Parathyroid adenoma (tissue), 2 donors: ENCODE measurements around the gene GDI2.

ENCODE experiments used
- H2AFZ ChIP-seq: fragments of 300-600 bp; sonication (generic); one replicate; pipeline ENCODE4 v1.7.0; 2017; ENCODE audit warnings: antibody characterized with exemption, mild to moderate bottlenecking
- H3K27ac ChIP-seq: fragments of 300-600 bp; sonication (generic); one replicate; pipeline ENCODE4 v1.7.0; 2017
- H3K27me3 ChIP-seq: fragments of 300-600 bp; sonication (generic); one replicate; pipeline ENCODE4 v1.7.0; 2017; ENCODE audit warnings: low read length; ENCODE audit not compliant: control insufficient read depth, insufficient read depth
- H3K36me3 ChIP-seq: fragments of 300-600 bp; sonication (generic); one replicate; pipeline ENCODE4 v1.7.0; 2017; ENCODE audit warnings: low read length; ENCODE audit not compliant: control insufficient read depth, insufficient read depth
- H3K4me1 ChIP-seq: fragments of 300-600 bp; sonication (generic); one replicate; pipeline ENCODE4 v1.7.0; 2017; ENCODE audit warnings: control low read depth
- H3K4me2 ChIP-seq: fragments of 300-600 bp; sonication (generic); one replicate; pipeline ENCODE4 v1.7.0; 2017; ENCODE audit warnings: low read length
- H3K4me3 ChIP-seq: fragments of 300-600 bp; sonication (generic); one replicate; pipeline ENCODE4 v1.7.0; 2017; ENCODE audit warnings: low read depth, low read length
- H3K79me2 ChIP-seq: fragments of 300-600 bp; sonication (generic); one replicate; pipeline ENCODE4 v1.7.0; 2017; ENCODE audit warnings: control low read depth
- H3K9ac ChIP-seq: fragments of 300-600 bp; sonication (generic); one replicate; pipeline ENCODE4 v1.7.0; 2017; ENCODE audit warnings: mild to moderate bottlenecking
- H3K9me3 ChIP-seq: fragments of 300-600 bp; sonication (generic); one replicate; pipeline ENCODE4 v1.7.0; 2017; ENCODE audit warnings: low read length; ENCODE audit not compliant: control insufficient read depth
- TF ChIP-seq, protein P1 (sequence below): fragments of 300-600 bp; sonication (generic); IDR thresholded peaks from one replicate; pipeline ENCODE4 v1.7.0; 2017; ENCODE audit warnings: antibody characterized with exemption, mild to moderate bottlenecking
- donor health status: primary hyperparathyroidism.

GDI2 gene

DNA sequence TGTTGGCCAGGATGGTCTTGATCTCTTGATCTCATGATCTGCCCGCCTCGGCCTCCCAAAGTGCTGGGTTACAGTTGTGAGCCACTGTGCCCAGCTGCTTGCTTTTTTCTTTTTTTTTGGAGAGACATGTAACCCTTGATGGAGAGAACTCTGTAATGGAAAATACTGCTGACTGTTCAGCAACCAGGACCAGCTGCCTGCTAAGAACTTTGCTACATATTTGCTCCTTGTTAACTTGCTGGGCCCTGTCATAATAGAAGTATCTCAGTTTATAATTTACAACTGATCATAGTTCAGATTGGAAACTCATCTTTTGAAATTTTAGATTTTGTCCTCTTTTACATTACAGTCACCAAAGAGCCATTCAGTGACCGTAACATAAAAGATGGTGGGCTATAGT lies 93.7 kb downstream of the GDI2 start:
- Histone ChIP-seq H2AFZ (no peak overlapping the region), H3K4me3 (no peak overlapping the region), H3K79me2 (peaks cover 17% of the 10 kb centered on the region), H3K9me3 (no peaks in the 10 kb centered on the region), H3K27ac (no peak overlapping the region), H3K27me3 (no peaks in the 10 kb centered on the region), H3K4me2 (no peak overlapping the region), H3K9ac (no peak overlapping the region), H3K4me1 (no peaks in the 10 kb centered on the region), H3K36me3 (no peaks in the 10 kb centered on the region)
- TF ChIP-seq, protein P1, sequence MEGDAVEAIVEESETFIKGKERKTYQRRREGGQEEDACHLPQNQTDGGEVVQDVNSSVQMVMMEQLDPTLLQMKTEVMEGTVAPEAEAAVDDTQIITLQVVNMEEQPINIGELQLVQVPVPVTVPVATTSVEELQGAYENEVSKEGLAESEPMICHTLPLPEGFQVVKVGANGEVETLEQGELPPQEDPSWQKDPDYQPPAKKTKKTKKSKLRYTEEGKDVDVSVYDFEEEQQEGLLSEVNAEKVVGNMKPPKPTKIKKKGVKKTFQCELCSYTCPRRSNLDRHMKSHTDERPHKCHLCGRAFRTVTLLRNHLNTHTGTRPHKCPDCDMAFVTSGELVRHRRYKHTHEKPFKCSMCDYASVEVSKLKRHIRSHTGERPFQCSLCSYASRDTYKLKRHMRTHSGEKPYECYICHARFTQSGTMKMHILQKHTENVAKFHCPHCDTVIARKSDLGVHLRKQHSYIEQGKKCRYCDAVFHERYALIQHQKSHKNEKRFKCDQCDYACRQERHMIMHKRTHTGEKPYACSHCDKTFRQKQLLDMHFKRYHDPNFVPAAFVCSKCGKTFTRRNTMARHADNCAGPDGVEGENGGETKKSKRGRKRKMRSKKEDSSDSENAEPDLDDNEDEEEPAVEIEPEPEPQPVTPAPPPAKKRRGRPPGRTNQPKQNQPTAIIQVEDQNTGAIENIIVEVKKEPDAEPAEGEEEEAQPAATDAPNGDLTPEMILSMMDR, result no peak
